Immature natural killer cell (primary cell): ENCODE data around the gene ATG4A. TPM values are rescaled to one million over a fixed set of nuclear protein-coding genes. Genes with fewer than 3 reads are reported as not detected.

Experiments
- polyA plus RNA-seq, 3 donors: library from polyadenylated mRNA; unstranded; fragments of 300-500 nt; fragmentation: Illumina TruSeq; gene quantifications; one replicate each; pipeline ENCODE4 v1.2.3, GENCODE V29; 2021

The ATG4A gene
- polyA plus RNA-seq, 3 donors from 2014 or later: 19.4 to 43.2 (median 27.9) TPM

Other genes starting within 250 kb of the ATG4A start
- not detected for gene TEX13B, start 109.4 kb upstream of the ATG4A start, polyA plus RNA-seq
- gene VSIG1, start 46.7 kb upstream of the ATG4A start, polyA plus RNA-seq: under 1 TPM in 1 of 3 donors, not detected in 2; 0.15 TPM
- 100 to 1,000 TPM in 1 of 3 donors, 10 to 100 TPM in 2; 62.8 to 125 (median 82.2) TPM for gene PSMD10, start 236 bp upstream of the ATG4A start, polyA plus RNA-seq